ENCODE data around the gene UBE2J2.
A peak's percentile ranks its signal among the peaks of the same experiment; 100 is the strongest.

UBE2J2 gene

GRCh38 chr1:1296070-1297061, 22.7 kb upstream of the UBE2J2 start:
- FAIRE-seq (no peak), DNase-seq (ENCODE audit: insufficient read length, low spot score) (no peak)

- DNase-seq (ENCODE audit: insufficient read length, low spot score), result no peak
- FAIRE-seq, result no peak
Measured at GRCh38 chr1:1295154-1295923, 21.7 kb upstream of the UBE2J2 start.

GRCh38 chr1:1294250-1294890, 20.7 kb upstream of the UBE2J2 start:
- FAIRE-seq, result no peak
- DNase-seq (ENCODE audit: insufficient read length, low spot score), result no peak

DNA sequence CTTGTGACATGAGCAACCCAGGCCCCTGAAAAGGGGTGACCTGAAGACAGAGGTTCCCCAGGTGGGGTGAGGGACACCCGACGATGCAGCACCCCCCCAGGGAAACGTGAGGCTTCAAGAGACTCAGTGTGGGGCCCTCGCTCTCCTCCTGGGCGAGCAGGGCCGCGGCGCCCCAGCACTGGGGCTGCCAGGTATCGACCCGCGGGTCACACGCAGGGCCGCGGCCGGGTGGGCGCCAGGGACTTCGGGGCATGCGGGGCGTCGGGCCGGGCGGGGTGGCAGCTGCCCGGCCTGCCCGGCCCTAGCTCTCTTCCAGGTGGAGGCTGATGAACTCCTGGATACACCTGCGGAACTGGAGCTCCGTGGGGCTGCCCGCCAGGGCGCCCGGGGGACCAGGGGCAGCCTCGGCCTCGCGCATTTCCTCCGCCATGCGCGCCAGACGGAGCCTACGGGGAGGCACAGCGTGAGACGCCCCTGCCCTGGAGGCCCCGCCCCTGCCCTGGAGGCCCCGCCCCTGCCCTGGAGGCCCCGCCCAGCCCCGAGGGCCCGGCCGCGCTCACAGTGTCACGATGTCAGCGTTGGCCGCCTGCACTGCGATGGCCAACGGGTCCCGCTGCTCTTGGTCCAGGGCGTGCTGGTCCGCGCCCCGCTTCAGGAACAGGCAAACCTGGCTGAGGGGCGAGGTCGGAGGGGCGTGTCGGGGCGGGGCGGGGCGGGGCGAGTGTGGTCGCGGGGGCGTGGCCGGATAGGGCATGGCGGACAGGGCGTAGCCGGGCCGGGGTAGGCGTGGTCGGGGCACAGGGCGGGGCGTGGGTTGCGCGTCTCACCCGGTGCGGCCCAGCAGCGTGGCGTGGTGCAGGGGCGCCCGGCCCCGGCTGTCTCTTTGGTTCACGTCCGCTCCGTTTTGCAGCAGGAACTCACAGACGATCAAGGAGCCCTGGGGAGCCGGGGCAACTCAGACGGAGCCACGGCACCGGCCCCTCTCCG, 19.9 kb upstream of the UBE2J2 start:
- DNase-seq (ENCODE audit: insufficient read length, low spot score) (no peak), FAIRE-seq (no peak)

DNA sequence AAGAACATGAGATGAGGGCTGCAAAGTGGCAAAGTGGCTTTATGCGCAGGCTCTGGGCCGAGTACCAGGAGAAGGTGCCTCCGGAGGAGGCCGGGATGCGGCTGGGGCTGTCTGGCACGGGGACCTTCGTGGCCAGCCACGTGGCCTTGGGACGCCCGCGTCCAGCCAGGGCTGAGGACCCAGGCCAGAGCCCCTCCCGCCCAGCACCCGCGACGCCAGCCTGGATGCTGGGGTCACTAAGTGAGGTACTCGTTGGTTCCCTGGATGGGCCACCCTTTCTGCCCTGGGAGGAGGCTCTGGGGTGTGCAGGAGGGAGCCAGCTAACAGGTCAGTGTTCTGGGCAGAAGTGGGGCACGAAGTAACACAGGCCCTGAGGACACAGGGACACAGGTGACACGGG, 19.2 kb upstream of the UBE2J2 start:
- FAIRE-seq, result no peak
- no peak for DNase-seq (ENCODE audit: insufficient read length, low spot score)

- FAIRE-seq (no peak), DNase-seq (ENCODE audit: insufficient read length, low spot score) (no peak)
Measured at GRCh38 chr1:1292442-1292779, 18.8 kb upstream of the UBE2J2 start.

GRCh38 chr1:1291548-1292441, 18.1 kb upstream of the UBE2J2 start:
- FAIRE-seq, result peak; percentile 78
- peak; percentile 98 for DNase-seq (ENCODE audit: insufficient read length, low spot score)

GRCh38 chr1:1291023-1291528, 17.4 kb upstream of the UBE2J2 start:
- no peak for DNase-seq (ENCODE audit: insufficient read length, low spot score)
- no peak for FAIRE-seq

GRCh38 chr1:1290238-1290731, 16.6 kb upstream of the UBE2J2 start:
- DNase-seq (ENCODE audit: insufficient read length, low spot score) (peak; percentile 93), FAIRE-seq (no peak)

GRCh38 chr1:1287288-1288110, 13.8 kb upstream of the UBE2J2 start:
- FAIRE-seq (no peak), DNase-seq (ENCODE audit: insufficient read length, low spot score) (no peak)

DNA sequence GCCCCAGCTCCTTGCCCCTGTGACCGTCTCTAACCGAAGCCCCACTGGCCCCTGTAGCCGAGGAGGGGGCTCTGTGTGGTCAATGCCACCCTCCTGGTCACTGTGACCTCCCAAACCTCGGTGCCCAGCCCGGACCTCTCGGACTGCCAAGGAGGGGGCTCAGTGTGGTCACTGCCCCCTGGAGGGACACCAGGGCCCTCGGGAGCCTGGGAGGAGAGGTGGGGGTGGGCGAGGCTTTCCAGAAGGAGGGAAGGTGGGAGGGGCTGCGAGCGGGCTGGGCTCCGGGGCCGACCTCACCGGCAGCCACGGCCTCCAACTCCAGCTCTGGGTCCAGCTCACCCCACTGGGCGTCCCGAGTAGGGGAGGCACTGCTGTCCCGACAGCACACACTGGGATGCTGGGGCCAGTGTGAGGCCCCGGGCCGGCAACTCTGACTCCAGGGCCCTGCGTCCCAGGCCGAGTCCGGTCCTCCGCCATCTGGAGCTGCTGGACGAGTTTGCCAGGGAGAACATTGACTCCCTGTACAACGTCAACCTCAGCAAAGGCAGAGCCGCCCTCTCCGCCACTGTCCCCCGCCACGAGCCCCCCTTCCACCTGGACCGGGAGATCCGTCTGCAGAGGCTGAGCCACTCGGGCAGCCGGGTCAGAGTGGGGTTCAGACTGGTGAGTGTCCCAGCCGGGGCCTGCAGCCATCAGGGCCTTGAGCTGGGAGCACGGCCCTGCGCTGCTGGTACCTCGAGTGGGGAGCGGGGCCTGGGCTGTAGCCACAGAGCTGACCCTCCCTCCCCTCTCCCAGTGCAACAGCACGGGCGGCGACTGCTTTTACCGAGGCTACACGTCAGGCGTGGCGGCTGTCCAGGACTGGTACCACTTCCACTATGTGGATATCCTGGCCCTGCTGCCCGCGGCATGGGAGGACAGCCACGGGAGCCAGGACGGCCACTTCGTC, 12.9 kb upstream of the UBE2J2 start:
- DNase-seq (ENCODE audit: insufficient read length, low spot score), result no peak
- FAIRE-seq, result no peak

- FAIRE-seq, result no peak
Measured at GRCh38 chr1:1285611-1286311, 12.1 kb upstream of the UBE2J2 start.

GRCh38 chr1:1285102-1285571, 11.5 kb upstream of the UBE2J2 start:
- DNase-seq (ENCODE audit: insufficient read length, low spot score) (no peak), FAIRE-seq (no peak)

More at GRCh38 chr1:1285611-1286311, 12.1 kb upstream of the UBE2J2 start:
- no peak for DNase-seq (ENCODE audit: insufficient read length, low spot score)

DNA sequence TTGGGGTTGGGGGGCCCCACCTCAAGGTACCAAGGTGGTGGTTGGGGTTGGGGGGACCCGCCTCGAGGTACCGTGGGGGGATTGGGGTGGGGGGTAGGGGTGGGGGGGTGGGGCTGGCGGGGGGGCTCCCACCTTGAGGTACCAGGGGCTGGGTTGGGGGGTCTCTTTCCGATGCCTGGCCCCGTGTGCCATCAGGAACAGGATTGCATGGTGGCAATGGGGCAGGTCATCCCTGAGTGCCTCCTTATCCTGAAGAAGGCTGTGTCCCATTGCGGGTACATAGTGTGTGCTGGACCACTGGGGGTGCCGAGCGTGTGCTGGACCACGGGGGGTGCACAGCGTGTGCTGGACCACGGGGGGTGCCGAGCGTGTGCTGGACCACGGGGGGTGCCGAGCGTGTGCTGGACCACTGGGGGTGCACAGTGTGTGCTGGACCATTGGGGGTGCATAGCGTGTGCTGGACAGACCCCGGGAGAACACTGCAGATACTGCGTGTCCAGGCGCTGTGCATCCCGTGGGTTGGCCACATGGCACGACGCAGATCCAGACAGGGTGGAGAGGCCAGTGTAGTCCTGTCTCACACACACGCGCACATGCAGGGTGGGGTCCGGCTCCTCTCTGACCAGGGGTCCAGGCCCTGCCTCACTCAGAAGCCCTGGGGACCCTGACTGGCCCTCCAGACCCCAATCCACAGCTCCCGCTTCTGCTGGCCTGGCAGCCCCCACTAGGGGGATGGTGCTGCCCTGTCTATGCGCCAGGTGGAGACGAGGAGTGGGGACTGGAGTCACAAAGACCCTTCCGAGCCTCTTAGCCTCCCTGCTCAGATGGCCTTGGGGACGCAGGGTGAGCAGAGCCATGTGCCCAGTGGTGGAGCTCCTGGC, 10.8 kb upstream of the UBE2J2 start:
- no peak for DNase-seq (ENCODE audit: insufficient read length, low spot score)
- no peak for FAIRE-seq

GRCh38 chr1:1283821-1284220, 10.2 kb upstream of the UBE2J2 start:
- FAIRE-seq (peak; percentile 35), DNase-seq (ENCODE audit: insufficient read length, low spot score) (no peak)

All from GM19239 (cell line).